H4 (cell line): ENCODE results near the gene ZC3H11A. TPM values are rescaled to one million over a fixed set of nuclear protein-coding genes. Genes with fewer than 3 reads are reported as not detected.
"Not testable (repeated sequence)": the region's sequence is repeated elsewhere in the genome, so short reads cannot be mapped to it uniquely, and the experiment has no call there.

ENCODE experiments used
- DNase-seq: peaks from one replicate; pipeline ENCODE4 v3.0.0-alpha.2; 2015; ENCODE audit warnings: low spot score
- total RNA-seq: library from RNA; depleted of rRNA; stranded (reverse); fragments of >200 nt; shearing (Covaris generic); gene quantifications from 2 replicates; pipeline ENCODE4 v1.2.3, GENCODE V29; 2014

Gene ZC3H11A
- total RNA-seq, 1 experiment from 2014 or later, result 69.9 TPM

DNA sequence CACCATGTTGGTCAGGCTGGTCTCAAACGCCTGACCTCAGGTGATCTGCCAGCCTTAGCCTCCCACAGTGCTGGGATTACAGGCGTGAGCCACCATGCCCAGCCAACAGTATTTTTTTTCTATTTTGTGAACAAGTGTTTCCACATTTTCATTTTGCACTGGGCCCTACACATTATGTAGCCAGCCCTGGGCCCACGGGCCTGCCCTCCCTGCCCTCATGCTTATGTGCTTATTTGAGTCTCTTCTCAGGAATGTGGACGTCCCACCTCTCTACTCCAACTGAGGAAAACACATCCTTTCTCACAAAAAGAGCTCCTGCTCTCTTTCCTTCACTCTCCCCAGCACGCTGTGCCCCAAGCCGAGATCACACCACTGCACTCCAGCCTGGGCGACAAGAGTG, 13.5 kb upstream of the ZC3H11A start:
- no peak for DNase-seq

DNA sequence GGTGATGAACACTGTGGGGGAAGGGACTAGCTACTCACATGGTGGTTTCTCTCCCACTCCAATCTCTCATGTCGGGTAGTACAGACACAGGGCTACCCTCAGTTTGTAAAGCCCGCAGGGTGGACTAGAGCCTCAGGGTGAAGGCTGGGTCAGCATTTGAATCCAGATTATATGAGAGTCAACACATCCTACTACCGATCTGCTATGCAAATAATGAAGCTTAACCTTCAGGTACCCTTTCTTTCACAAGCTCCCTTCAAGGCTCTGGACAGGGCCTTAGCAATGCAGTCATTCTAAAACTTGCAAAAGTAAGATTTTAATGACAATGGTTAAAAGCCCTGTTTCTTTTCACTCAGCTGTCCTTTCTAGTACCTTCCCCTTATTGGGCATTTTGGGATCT, 5.5 kb upstream of the ZC3H11A start:
- no peak for DNase-seq

DNA sequence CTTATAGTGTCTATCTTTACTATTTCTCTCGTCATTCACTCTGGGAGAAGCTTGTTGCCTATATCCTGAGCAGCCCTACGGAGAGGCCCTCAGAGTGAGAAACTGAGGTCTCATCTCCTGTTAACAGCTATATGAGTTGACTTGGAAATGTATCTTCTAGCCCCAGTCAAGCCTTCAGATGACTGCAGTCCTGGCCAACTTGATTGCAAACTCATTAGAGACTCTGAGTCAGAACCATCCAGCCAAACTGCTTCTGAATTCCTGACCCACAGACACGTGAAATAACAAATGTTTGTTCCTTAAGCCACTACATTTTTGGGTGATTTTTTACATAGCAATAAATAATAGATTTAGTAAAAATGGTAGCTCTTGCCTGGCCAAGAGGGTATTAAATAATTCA, 3.9 kb upstream of the ZC3H11A start:
- no peak for DNase-seq

DNA sequence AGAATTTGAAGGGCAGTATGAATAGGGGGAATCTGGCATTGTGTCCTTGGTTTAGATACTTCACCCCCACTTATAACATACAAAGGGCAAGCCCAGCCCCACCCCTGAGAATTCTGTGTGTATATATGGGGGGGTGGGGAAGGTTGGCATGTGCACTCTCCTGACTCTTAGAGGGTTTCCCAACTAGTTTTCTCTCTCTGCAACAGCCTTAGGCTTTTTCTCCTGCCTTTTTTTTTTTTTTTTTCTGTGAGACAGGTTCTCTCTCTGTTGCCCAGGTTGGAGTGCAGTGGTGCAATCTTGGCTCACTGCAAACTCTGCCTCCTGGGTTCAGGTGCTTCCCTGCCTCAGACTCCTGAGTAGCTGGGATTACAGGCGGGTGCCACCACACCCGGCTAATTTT, 2.9 kb upstream of the ZC3H11A start:
- no peak for DNase-seq

DNA sequence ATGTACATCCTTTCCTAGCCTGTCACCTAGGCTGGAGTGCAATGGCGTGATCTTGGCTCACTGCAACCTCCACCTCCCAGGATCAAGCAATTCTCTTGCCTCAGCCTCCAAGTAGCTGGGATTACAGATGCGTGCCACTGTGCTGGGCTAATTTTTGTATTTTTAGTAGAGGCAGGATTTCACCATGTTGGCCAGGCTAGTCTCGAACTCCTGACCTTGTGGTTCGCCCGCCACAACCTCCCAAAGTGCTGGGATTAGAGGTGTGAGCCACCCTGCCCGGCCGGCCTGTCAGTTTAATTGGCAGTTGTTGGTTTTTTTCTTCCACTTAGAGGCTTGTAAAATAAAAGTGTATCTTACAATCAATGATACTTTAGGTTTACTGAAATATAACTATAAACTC, 1.9 kb upstream of the ZC3H11A start:
- DNase-seq, result not testable (repeated sequence)

DNA sequence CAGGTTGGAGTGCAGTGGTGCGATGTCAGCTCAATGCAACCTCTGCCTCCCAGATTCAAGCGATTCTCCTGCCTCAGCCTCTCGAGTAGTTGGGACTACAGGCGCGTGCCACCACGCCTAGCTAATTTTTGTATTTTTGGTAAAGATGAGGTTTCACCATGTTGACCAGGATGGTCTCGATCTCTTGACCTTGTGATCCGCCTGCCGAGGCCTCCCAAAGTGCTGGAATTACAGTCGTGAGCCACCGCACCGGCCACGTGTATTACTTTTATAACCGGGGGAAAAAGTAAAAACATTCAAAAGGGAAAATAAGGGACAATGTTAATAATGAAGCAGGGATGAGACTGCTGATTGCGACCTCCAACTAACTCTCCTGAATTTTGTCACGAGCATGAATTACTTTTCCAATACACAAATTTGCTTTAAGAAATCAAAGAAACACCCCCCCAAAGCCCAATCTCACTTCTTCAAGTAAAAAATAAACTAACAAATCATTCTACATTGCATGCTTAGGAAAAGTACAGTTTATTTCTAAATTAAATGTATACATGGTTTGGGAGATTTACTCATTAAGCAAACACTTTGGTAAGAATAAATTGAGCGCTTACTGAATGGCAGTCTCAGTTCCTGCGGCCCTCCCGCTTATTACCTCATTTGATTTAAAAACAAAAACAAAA, 521 bp upstream of the ZC3H11A start:
- no peak for DNase-seq

DNA sequence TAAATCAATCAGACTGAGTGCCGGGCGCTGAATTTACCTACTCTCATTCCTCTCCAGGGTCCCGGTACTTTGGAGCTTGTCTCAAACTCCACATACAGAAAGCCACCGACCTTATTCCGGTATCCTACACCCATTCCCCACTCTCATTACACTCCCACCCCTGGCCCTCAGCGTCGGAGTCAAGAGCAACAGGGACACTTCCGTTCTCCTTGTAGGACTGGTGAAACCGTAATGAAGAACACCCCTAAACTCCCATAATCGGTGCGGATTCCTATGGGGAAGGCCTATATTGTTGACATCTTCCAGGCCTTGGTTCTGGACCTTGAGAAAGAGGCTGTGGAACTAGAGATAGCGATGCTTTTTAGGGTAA, 798 bp downstream of the ZC3H11A start:
- peak; percentile 18 for DNase-seq

DNA sequence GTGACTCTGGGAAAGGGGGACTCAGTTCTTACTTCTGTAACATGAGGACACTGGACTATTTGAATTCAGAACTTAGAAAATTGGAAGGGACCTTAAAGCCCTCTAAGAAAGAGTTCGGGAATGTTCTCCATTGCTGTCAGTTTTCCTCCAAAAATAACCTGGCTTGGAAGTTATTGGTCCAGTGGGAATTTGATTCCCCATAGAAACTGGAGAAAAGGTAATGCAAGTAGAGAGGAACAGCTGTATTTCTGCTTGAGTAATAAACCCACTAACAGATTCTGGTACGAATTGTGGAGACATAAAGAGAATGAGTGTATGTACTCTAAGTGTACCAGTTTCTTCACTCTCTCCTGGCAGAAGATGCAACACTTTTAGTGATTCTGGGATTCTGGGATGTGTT, 1.8 kb downstream of the ZC3H11A start:
- DNase-seq, result no peak

DNA sequence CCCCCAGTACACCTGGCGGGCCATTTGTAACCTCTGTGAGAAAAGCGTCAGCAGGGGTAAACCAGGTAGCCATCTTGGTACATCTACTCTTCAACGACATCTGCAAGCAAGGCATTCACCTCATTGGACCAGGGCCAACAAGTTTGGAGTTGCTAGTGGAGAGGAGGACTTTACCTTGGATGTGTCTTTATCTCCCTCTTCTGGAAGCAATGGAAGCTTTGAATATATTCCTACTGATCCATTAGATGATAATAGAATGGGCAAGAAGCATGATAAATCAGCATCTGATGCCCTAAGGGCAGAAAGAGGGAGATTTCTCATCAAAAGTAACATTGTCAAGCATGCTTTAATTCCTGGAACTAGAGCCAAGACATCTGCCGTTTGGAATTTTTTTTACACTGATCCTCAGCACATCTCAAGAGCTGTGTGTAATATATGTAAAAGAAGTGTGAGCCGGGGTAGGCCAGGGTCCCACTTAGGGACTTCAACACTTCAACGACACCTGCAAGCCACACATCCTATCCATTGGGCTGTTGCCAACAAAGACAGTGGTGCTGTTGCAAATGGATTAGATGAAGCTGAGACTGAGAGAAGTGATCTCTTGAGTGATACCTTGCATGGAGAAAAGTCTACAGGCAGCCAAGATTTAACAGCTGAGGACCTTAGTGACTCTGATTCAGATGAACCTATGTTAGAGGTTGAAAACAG, 2.7 kb downstream of the ZC3H11A start:
- no peak for DNase-seq

DNA sequence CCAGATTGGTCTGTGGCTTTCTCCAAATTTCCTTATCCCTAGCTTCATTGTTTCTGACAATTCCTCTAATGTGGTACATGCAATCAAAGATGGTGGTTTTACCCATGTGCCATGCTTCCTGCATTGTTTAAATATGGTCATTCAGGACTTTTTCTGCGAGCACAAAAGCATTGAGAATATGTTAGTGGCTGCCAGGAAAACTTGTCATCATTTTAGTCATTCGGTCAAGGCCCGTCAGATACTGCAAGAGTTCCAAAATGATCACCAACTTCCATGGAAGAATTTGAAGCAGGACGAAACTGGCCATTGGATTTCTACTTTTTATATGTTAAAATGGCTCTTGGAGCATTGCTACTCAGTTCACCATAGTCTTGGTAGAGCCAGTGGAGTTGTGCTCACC, 3.7 kb downstream of the ZC3H11A start:
- no peak for DNase-seq

DNA sequence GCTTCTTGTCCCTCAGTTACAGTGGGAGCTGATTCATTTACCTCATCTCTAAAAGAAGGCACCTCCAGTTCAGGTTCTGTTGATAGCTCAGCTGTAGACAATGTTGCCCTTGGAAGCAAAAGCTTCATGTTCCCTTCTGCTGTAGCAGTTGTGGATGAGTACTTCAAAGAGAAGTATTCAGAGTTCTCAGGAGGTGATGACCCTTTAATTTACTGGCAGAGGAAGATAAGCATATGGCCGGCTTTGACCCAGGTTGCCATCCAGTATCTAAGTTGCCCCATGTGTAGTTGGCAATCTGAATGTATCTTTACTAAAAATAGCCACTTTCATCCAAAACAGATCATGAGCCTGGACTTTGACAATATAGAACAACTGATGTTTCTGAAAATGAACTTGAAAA, 4.5 kb downstream of the ZC3H11A start:
- no peak for DNase-seq

DNA sequence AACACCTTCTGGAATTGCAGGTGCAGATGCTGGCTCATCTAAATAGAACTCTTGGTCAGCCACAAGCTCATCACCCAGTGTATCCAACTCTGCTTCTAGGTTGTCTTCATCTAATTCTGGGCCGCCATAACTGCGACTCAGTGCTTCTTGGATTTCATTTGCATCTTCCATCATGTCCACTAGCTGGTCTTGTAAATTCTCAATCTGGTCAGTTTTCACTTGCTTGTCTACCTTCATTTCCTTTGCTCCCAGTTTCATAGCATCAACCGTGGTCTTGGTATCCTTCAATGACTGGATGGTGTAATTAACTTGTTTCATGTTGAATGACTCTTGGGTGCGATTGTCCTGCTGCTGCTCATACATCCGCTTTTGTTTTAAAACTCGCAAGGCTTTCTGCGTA, 10.3 kb downstream of the ZC3H11A start:
- no peak for DNase-seq

DNA sequence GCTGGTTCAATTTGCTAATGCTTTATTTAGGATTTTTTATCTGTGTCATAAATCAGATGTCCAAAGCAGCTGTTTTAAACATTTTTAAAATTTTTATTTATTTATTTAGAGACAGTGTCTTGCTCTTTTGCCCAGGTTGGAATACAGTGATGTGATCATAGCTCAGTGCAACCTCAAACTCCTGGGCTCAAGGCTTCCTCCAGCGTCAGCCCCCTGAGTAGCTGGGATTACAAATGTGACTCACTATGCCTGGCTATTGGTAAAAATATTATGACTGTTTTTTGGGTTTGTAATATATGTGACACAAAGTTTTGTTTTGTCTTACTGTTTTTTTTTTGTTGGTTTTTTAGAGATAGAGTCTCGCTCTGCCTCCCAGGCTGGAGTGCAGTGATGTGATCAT, 11.8 kb downstream of the ZC3H11A start:
- DNase-seq, result no peak

DNA sequence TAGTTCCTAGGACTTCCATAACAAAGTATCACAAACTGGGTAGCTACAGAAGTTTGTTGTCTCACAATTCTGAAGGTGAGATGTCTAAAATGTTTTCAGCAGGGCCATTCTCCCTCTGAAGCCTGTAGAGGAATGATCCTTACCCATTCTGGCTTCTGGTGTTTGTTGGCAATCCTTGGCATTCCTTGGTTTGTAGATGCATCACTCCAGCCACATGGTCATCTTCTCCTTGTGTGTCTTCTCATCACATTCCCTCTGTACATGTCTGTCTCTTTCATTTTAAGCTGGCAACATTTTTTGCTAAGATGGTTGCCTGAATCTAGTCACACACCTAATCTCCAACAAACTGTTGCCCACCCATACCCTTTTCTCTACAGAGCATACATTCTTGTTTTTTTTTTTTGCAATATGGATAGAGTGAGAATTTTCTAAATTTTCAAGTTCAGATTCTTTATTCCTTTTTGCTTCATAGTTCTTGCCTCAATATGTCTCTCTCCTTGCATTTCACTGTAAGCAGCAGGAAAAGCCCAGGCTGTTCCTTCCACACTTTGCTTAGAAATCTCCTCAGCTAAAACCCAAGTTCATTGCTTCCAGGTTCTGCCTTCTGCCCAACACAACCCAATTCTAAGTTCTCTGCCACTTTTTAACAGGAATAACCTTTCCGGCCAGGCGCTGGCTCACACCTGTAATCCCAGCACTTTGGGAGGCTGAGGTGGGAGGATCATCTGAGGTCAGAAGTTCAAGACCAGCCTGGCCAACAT, 18.3 kb downstream of the ZC3H11A start:
- DNase-seq, result no peak

DNA sequence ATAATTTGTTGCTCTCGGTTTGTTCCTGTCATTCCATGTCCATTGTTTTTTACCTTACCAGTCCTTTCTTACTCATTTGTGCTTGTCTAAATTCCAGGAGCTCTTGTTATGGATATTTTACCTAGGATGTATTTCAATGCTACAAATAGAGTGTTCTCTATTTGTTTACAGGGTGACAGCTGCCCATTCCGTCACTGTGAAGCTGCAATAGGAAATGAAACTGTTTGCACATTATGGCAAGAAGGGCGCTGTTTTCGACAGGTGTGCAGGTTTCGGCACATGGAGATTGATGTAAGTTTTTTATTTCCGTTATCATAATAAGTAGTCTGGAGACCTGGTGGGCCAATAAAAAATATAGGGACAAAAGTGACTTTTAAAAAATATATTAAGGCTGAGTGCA, 23.0 kb downstream of the ZC3H11A start:
- DNase-seq, result no peak

DNA sequence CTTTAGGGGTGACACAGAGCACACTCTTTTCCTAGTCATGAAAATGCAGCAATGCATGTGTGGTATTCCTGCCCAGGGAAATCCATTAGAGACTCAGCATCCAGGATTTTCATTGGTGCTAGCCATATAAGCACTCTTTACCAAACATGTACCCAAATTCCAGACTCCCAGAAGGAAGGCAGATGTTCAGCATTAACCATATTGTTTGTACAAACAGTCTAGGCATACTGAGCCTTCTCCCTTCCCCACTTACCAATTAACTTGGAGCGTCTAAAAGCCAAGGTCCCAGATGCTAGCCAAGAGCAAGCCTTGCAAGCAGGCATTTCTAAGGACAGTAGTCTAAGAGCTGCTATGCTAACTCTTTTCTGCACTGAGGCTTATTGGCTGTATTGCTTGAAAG, 27.9 kb downstream of the ZC3H11A start:
- no peak for DNase-seq

DNA sequence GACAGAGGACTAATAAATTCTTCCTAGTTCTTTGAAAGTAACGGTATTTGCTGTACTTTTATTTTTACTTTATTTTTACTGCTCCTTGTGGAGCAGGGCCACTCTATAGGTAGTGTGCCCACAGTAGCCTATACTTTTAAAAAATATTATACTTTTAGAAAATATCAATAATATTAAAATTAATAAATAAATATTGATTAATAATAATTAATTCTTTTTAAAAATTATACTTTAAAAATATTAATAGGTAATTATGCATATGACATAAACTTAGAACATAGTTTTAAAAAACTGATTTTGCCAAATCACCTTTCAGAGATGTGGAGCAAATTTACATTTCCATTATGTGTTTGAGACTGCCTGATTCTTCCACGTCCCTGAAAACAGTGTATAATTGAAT, 30.8 kb downstream of the ZC3H11A start:
- DNase-seq, result no peak

DNA sequence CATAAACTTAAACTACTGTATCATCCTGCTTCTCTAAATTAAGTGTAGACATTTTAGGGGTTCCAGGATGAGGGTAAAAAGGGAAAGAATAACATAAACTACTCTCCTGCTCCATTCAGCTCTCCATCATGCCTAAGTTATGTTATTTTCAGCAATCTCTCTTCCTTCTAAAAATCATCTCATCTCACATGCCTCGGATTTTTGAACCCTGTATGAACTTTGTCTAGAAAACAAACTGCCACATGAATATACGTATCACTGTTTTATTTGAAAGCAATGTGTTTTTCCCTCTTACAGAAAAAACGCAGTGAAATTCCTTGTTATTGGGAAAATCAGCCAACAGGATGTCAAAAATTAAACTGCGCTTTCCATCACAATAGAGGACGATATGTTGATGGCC, 32.6 kb downstream of the ZC3H11A start:
- DNase-seq, result no peak

DNA sequence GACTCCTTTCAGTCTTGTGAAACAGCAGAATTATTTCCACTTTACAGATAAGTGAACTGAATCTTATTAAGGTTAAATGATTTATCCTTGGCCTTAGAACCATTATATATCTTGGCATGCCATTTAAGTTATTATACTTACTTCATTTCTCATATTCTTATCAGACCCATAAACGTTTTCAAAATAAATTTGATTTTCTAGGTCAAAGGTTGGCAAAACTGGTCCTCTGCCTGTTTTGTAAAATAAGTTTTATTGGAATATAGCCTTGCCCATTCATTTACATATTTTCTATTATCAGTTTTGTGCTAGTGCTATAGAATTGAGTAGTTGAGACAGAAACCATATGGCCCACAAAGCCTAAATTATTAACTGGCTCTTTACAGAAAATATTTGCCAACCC, 33.1 kb downstream of the ZC3H11A start:
- no peak for DNase-seq

DNA sequence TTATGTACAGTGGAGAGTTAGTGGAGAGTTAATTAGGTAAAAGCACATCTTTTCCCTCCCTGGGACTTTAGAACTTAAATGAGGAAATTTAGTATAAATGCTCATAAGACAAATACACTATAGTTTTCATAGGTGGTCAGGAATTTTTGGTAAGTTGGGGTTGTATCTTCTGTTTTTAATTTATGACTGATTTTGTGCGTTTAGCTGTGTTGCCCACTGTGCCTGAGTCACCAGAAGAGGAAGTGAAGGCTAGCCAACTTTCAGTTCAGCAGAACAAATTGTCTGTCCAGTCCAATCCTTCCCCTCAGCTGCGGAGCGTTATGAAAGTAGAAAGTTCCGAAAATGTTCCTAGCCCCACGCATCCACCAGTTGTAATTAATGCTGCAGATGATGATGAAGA, 33.8 kb downstream of the ZC3H11A start:
- not testable (repeated sequence) for DNase-seq

DNA sequence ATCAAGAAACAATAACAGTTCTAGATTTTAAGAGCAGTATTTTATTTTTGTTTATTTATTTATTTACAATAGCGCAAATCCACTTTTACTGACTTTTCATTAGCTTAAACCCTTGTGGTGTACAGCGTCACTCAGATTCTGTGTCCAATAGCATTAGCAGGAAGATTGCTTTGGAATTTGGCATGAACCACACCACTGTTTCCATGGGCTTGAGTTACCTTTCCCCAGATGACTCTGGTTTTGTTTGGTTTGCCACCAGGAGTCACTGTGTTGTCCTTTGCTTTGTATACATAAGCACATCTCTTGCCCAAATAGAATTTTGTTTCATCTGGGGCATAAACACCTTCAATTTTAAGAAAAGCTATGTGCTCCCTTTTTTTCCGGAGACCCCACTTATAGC, 40.1 kb downstream of the ZC3H11A start:
- no peak for DNase-seq

DNA sequence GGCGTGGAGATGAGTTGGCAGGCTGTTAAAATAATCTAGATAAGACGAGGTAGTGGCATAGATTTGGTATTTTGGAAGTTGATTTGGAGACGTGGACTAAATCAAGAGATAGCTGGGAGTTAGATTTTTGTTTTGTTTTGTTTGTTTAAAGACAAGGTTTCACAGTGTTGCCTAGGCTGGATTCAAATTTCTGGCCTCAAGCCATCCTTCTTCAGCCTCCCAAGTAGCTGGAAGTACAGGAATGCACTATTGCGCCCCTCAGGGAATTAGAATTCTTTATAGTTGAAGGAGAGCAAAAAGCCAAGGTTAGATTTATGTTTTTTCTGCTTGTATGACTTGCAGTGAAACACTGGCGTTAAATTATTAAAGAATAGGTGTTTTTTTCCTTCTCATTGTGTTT, 43.7 kb downstream of the ZC3H11A start:
- DNase-seq, result no peak

DNA sequence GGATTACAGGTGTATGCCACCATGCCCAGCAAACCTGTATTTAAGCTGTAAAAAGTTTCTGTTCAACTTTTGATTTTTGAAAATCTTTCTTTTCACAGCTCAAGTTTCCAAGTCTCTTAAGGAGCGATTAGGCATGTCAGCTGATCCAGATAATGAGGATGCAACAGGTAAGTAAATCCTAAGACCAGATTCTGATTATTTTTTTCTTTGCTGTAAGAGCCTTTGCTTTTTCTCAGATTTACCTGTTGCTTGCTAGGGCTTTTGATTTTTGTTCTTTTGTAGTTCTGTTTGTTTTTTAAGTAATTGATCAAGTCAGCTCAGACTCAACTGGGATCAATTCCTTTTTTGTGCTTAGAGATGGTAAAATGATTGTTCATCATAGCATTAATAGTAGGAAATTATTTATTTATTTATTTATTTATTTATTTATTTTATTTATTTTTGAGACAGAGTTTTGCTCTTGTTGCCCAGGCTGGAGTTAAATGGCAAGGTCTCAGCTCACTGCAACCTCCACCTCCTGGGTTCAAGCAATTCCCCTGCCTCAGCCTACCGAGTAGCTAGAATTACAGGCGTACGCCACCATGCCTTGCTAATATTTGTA, 44.9 kb downstream of the ZC3H11A start:
- no peak for DNase-seq
